Right lobe of liver (tissue), 6 donors: ENCODE results near the gene ZNF580. TPM values are rescaled to one million over a fixed set of nuclear protein-coding genes. Genes with fewer than 3 reads are reported as not detected.

Source experiments
- ATAC-seq, 4 donors: fragments of 200-7000 bp; cut with Tn5 transposase; one replicate each; pipeline ENCODE4 v1.9.1; 2020; ENCODE audit warnings: mild to moderate bottlenecking in 4 of 4, moderate library complexity in 4 of 4
- DNase-seq, 3 donors: peaks; one replicate each; pipeline ENCODE4 v3.0.0-alpha.2; 2020
- H3K27ac ChIP-seq, 3 donors: fragments of 200-600 bp; one replicate each; pipeline ENCODE4 v1.8.0; 2022
- H3K27me3 ChIP-seq, 2 donors: fragments of 200-600 bp; one replicate each; pipeline ENCODE4 v1.8.0; 2022
- H3K36me3 ChIP-seq, 4 donors: fragments of 200-600 bp; sonication (generic) in 1 of 4; one replicate each; pipeline versions ENCODE4 v1.5.1 to v1.8.0; 2017 to 2022; ENCODE audit warnings: control low read depth in 1 of 4
- H3K4me1 ChIP-seq, 4 donors: fragments of 200-600 bp; sonication (generic) in 1 of 4; one replicate each; pipeline versions ENCODE4 v1.5.1 to v1.8.0; 2017 to 2022; ENCODE audit warnings: control low read depth in 1 of 4
- H3K4me3 ChIP-seq, 3 donors: fragments of 200-600 bp; one replicate each; pipeline ENCODE4 v1.8.0; 2022
- H3K9me3 ChIP-seq, 4 donors: fragments of 200-600 bp; sonication (generic) in 1 of 4; one replicate each; pipeline versions ENCODE4 v1.5.1 to v1.8.0; 2017 to 2022; ENCODE audit warnings: control low read depth in 1 of 4
- CTCF ChIP-seq, 4 donors: fragments of 200-600 bp in 3 of 4; fragments of 450-650 bp in 1 of 4; IDR thresholded peaks; one replicate each; pipeline versions ENCODE4 v1.5.1 to v1.8.0; 2016 to 2022; ENCODE audit warnings: antibody characterized with exemption in 4 of 4, mild to moderate bottlenecking in 2 of 4
- POLR2A ChIP-seq: fragments of 450-650 bp; IDR thresholded peaks from one replicate; pipeline ENCODE4 v1.6.1; 2017; ENCODE audit warnings: antibody characterized with exemption, mild to moderate bottlenecking
- WGBS: methylation state at CpG from one replicate; pipeline ENCODE4 v1.1.6; 2018; ENCODE audit warnings: low coverage, low lambda C conversion rate; ENCODE audit not compliant: insufficient coverage; ENCODE audit errors: missing lambda C conversion rate; 5-methylcytosine and 5-hydroxymethylcytosine counted together
- intact Hi-C, 2 donors: fragments of 100-400 bp; cut with DNase I; formaldehyde crosslinking; loops; one replicate each; pipeline versions ENCODE4 v1.11.2 to v1.14.1; 2022
- total RNA-seq, 6 experiments: library from RNA; depleted of rRNA in 2 of 6; stranded (reverse); fragments of >200 nt in 2 of 6; fragmentation: NEBNext Ultra II Directional in 3 of 6; extraction: Animal tissue kit (Norgen Biotek cat#: 25700) in 3 of 6; gene quantifications; one replicate each; pipeline versions ENCODE4 v1.1.0 to v1.2.4, GENCODE V29; 2016 to 2023
- donor health status: DM: no; HTN: yes; CAD: no.
- donor health status: DM: no; HTN: no; CAD: no.
- donor health status: DM: no; HTN: no; CAD: no.
- donor health status: DM: no; HTN: yes; CAD: no.
- donor health status: DM: no; HTN: yes; CAD: no.

ZNF580 gene
- total RNA-seq, 6 experiments from 2014 or later: 5.4 to 11.6 (median 6.5) TPM

DNA sequence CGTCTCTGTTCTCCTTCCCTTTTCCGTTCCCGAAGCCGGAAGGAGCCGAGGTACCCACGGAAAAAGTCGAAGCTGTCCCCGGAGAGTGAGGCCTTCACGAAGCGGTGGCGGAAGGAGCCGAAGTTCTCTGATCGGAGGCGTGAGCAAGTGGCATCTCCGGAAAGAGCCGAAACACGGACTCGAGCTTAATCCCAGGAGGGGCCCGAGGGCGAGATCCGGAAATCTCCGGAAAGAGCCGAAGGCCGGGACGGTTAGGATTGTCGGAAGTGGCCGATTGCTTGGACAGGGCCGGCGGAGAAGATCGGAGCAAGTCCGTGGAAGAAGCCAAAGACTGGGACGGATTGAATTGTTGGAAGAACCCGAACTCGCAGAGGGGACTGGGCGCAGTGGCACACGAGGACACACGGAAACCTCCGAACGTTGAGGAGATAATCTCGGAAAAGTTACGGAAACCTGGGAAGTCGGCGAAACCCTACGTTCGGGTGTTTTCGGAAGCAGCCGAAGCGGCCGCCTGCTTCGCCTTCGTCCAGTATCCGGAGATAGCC, 13.6 kb downstream of the ZNF580 start:
- intact Hi-C loops: no loop called here
- ATAC-seq: peak; percentile 80 to 82 (median 82)
- H3K4me1 ChIP-seq: peaks cover 0 to 32% (median 12%) of the 10 kb centered on the region in 4 donors

DNA sequence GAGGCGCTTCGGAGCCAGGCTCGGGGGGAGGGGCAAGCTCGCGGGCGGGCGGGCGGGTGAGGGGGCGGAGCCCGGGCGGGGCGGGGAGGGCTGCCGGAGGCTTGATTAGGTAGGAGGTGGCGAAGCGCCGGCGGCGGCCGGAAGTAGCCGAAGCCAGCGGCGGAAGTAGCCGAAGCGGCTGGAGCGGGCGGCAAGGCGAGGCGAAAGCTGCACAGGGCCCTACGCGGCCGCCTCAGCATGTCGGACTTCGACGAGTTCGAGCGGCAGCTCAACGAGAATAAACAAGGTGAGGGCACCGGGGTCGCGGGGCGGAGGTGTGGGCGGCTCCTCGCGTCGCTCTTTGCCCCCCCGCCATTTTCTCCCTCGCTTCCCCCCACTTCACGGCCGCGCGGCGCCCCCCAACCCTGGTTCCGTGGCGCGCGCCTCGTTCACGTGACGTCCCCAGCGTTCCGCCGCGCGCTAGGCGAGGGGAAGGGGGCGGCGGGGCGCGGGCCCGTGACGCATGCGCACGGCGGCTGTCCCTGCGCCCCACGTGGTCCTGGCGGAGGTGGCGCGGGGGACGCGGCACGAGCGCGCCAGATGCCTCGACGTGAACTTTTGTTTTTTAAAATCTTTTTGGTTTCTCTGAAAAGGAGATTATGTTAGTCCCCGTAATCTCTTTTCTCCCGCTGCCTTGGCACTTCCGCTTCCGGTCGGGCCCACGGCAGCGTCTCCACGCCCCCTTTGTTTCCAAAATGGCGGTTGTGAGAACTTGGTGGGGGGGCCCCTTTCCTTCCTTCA, 14.3 kb downstream of the ZNF580 start, which contains the start of gene U2AF2:
U2AF2 (plus strand) TSS at position 168 of the 780 bp plus-strand sequence; CDS start at position 238, 70 bp downstream.
- TF ChIP-seq CTCF (IDR thresholded peaks at IDR 0.05) (no peak), POLR2A (peak; percentile 71)
- Histone ChIP-seq H3K4me1 (peaks cover 0 to 32% (median 12%) of the 10 kb centered on the region in 4 donors), H3K36me3 (peaks cover 0 to 2% (median 0%) of the 10 kb centered on the region in 4 donors), H3K27ac (peak within 1 kb of the TSS; percentile 93 to 96 (median 96)), H3K9me3 (no peaks in the 10 kb centered on the region), H3K4me3 (peak within 1 kb of the TSS; percentile 83 to 99 (median 88)), H3K27me3 (no peaks in the 10 kb centered on the region)
- ATAC-seq: peak; percentile 59 to 71 (median 66)
- intact Hi-C loops: no loop called here
- peak; percentile 97 to 98 (median 98) for DNase-seq
- WGBS: under 1% methylated on average over 31 of the region's 95 CpGs

More for the DNA sequence above, 13.6 kb downstream of the ZNF580 start:
- WGBS: 0% methylated on average over 46 of the region's 52 CpGs
- H3K27me3 ChIP-seq: no peaks in the 10 kb centered on the region
- H3K36me3 ChIP-seq: no peaks in the 10 kb centered on the region
- H3K4me3 ChIP-seq: peak overlapping the region; percentile 83 to 99 (median 88)
- H3K27ac ChIP-seq: peak overlapping the region; percentile 93 to 96 (median 96)
- DNase-seq: peak; percentile 99
- TF ChIP-seq POLR2A (no peak), CTCF (IDR thresholded peaks at IDR 0.05) (no peak)
- no peaks in the 10 kb centered on the region for H3K9me3 ChIP-seq

DNA sequence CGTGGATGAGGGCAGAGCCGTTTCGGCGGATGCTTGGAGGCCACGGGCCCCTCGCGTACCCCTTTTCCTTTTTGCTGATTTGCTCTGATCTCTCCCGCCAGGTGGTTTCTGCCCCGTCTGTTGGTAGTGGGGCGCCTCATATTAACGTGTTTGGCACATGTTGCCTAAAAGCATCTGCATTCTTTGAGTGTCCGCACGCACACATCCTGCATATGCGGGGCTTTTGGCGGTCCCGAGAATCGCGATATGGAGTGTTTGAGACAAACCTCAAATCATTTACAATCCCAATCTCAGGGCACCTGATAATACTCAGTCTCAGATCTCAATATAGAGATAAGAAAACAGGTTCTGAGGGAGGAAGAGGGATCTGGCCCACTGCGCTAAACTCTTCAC, 14.8 kb downstream of the ZNF580 start:
- TF ChIP-seq CTCF (IDR thresholded peaks at IDR 0.05) (no peak), POLR2A (no peak)
- H3K9me3 ChIP-seq: no peaks in the 10 kb centered on the region
- WGBS: under 1% methylated on average over 17 of the region's 19 CpGs
- peak overlapping the region; percentile 93 to 96 (median 96) for H3K27ac ChIP-seq
- H3K36me3 ChIP-seq: peaks cover 0 to 7% (median 0%) of the 10 kb centered on the region in 4 donors
- intact Hi-C loops: no loop called here
- peak overlapping the region; percentile 83 to 99 (median 88) for H3K4me3 ChIP-seq
- no peaks in the 10 kb centered on the region for H3K27me3 ChIP-seq
- no peak for ATAC-seq
- DNase-seq: no peak
- H3K4me1 ChIP-seq: peaks cover 0 to 32% (median 12%) of the 10 kb centered on the region in 4 donors

DNA sequence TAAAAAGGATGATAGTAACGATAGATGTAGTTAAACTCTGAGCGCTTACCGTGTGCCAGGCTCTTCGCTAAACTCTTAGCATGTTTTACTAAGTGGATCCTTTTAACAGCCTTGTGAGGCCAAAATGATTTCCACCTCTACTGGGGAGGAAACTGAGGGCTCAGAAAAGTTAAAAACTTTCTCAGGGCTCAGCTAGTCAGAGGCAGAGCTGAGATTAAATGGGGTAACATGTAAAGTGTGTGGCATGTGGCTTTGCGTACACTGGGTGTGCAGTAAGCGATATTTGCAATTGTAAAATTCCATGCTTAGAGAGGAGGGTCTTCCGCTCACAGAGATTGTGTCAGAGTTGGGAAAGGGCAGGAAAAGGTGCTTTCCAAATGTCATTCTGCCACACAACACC, 15.8 kb downstream of the ZNF580 start:
- H3K4me1 ChIP-seq: peaks cover 0 to 32% (median 12%) of the 10 kb centered on the region in 4 donors
- intact Hi-C loops: no loop called here

More for the DNA sequence above, 15.8 kb downstream of the ZNF580 start:
- DNase-seq: no peak
- Histone ChIP-seq H3K27ac (no peak overlapping the region), H3K27me3 (no peaks in the 10 kb centered on the region), H3K36me3 (peaks cover 0 to 12% (median 2%) of the 10 kb centered on the region in 4 donors), H3K9me3 (no peaks in the 10 kb centered on the region), H3K4me3 (peak overlapping the region; percentile 83 to 99 (median 88))
- TF ChIP-seq POLR2A: no peak
- TF ChIP-seq CTCF (IDR thresholded peaks at IDR 0.05): no peak
- ATAC-seq: no peak
- WGBS: 41% methylated on average over 6 of the region's 7 CpGs
